ENCODE measurements around the gene PIERCE2.
"Not testable (repeated sequence)": the region's sequence is repeated elsewhere in the genome, so short reads cannot be mapped to it uniquely, and the experiment has no call there.

The PIERCE2 gene, protein sequence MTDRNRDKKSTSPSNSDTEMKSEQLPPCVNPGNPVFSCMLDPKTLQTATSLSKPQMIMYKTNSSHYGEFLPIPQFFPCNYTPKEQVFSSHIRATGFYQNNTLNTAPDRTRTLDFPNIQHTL

DNA sequence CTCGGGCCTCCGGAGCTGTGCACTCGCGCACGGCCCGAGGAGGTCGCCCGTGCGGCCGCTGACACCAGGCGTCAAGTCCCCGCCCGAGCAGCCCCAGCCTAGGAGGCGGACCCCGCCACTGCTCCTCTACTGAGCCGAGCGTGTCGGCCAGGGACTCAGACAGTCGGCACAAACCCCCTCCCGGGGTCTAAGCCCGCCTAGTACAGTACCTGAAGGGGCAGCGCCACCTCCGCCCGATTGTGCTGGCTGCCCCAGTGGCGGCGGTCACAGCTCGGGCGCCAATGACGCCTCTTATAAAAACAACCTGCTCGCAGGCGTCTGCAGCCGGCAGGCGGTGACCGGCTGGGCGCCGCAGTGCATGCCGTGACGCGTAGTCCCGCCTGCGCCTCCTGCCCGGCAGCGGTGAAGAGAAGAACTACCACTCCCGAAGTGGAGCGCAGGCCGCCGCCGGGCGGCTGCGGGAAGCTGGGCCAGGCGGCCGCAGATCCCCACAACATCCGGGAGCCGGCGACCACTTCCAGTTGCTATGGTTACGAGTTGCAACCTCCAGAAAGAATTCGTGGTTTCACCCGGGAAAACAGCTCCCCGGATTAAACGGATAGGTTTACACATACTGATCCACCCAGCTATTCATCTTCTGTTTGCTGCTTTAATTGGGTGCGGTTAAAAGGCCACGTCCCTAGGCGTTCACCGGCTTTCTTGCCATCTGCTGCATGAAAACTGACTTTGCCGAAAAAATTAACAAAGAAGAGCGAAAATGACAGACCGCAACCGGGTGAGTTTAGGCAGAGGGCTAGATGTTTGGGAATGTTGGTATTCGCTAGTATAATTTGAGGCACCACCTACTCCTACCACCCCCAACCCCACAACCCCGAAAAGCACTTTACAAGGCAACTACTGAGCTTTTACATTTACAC lies at the start of gene PIERCE2, which contains the start of gene CCPG1:
TSS of gene PIERCE2 (plus strand) at position 484 of the 917 bp plus-strand sequence. CDS start at position 758, 274 bp downstream.
TSS of gene CCPG1 (minus strand) at position 348 of the 917 bp plus-strand sequence. CDS start 18,935 bp downstream, outside the sequence.
- DNase-seq (ENCODE audit: low spot score) = peak; percentile 97

DNA sequence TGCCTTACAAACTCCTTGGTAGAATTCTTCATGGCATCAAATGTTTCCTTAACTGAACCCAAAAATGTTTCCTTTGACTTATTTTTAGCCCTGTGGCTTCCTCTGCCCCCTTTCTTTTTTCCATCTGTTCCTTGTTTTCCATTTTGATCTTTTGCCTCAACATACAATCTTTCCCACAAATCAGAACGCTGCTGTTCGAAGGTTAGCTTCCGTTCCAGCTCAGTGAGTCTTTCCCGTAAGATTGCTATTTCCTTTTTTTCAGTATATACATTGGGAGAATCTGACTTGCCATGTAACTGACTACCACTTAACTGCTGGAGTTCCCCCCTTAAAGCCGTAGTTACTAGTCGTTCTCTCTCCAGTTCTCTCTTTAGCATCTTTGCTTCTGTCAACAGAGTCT lies 48.0 kb upstream of the PIERCE2 start:
- DNase-seq (ENCODE audit: low spot score) = no peak

DNA sequence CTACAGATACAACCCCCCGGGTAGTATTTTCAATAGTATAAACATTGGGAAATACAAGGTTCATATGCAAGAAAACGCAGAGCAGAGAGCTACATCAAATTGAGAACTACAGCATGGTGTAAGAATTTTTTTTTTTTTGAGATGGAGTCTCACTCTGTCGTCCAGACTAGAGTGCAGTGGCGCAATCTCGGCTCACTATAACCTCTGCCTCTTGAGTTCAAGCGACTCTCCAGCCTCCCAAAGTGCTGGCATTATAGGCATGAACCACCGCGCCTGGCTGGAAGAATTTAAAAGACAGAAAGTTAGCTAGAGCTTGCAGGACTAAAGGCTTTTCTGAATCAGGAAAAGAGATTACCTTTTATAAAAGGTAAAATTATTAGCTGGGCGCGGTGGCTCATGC lies 47.2 kb upstream of the PIERCE2 start:
- DNase-seq (ENCODE audit: low spot score) = no peak

DNA sequence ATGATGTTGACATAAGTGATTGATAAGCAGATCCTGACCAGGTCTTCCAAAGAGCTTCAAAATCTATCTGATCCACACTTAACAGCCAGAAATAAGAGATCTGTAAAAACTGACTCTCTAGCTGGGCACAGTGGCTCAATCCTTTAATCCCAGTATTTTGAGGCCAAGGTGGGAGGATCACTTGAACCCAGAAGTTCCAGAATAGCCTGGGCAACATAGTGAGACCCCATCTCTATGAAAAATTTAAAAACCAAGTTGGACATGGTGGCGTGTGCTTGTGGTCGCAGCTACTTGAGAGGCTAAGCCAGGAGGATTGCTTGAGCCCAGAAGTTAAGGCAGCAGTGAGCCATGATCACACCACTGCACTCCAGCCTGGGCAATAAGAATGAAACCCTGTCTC lies 45.7 kb upstream of the PIERCE2 start:
- no peak for DNase-seq (ENCODE audit: low spot score)

DNA sequence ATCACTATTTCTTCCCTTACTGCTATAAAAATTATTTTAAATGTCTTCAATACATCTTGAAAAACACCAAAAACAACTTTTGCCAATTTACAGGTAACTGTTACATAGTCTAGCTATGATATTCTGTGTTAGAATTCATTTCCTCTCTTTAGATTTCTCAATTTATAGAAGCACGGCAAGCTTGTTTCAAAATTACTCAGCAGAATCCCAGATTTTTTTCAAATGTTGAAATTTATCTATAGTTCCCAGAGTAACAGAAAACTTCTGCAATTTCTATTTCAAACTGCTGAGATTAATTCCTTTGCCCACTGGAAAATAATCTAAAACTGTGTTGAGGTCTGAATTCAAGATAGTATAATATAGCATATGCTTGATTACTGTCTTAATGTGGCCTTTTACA lies 41.3 kb upstream of the PIERCE2 start:
- DNase-seq (ENCODE audit: low spot score) = no peak

DNA sequence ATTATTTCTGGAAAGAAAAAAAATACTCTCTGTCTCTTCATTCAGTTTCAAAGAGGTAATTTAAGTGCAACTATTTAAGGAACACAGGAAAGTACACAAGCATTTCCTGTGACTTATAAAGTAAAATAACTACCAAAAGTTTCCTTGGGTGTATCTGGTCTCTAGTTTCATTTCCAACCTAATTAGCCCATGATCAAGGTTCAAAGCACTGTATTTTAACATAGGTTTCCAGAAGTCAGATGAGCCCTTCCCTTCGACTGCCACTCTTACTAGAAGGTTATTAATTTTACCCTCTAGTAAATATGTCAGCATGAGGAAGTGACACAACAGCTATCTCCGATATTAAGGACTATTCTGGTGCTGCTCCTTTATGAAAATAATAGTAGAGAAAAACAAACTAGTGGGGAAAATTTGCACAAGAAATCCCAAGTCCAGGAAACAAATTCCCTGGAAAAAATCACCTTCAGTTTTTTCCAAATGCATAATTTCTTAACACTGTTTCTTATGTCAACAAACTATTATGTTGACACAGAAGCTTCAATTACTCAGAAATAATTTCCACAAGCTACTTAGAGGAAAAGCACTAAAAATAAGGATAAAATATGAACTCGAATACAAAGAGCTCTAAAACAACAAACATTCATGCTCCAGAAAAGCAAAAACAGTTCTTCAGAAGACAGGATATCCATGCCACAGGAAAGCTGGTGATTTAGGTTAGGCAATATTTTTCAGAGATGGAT lies 35.4 kb upstream of the PIERCE2 start:
- no peak for DNase-seq (ENCODE audit: low spot score)

DNA sequence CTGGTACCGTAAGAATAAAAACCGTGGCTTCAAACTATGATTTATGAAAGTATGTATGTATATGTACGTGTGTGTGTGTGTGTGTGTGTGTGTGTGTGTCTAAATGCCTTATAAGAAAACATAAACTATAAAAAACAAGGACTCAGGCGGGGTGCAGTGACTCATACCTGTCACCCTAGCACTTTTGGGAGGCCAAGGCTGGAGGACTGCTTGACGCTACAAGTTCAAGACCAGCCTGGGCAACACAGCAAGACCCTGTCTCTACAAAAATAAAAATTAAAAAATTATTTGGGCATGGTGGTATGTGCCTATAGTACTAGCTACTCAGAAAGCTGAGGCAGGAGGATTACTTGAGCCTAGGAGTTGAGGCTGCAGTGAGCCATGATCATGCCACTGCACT lies 29.2 kb upstream of the PIERCE2 start:
- DNase-seq (ENCODE audit: low spot score) = no peak

DNA sequence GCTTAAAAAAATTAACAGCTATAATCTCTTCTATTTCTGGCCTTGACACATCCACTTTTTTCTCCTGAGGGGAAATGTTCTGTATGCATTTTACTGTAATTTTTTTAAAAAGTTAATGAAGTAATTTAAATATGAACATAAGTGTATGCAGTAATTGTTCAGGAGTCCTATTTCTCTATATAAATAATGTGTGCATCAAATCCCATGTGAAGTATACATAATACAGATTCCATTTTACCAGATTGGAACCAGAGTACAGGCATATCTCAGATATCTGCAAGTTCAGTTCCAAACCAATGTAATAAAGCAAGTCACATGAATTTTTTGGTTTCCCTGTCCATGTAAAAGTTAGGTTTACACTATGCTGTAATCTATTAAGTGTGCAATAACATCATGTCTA lies 26.7 kb upstream of the PIERCE2 start:
- no peak for DNase-seq (ENCODE audit: low spot score)

DNA sequence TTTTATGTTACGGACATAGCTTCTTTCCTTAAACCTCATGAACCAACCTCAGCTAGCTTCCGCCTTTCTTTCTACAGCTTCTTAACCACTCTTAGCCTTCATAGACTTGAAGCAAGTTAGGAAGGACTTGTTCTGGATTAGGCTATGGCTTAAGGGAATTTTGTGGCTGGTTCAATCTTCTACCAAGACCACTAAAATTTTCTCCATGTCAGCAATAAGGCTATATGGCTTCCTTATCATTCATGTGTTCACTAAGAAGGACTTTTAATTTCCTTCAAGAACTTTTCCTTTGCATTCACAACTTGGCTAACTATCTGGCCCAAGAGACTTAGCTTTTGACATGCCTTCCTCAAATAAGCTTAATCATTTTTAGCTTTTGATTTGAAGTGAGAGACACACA lies 24.6 kb upstream of the PIERCE2 start:
- no peak for DNase-seq (ENCODE audit: low spot score)

DNA sequence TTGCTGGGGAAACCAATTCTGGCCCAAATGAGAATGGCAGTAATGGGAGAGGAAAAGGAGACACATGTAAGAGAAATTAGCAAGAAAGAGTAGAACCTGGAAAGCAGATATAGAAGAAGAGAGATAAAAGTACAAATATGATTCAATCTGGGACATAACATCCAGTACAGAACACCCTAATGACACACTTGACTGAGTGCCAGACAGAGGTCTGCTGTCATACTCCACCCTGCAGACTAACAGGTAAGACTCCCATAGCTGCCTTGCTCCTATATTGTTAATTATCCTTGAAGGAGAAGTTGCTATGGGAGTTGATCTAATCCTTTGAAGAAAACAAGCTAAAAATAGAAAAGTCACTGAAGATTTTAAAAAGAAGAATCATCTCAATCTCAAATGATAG lies 21.3 kb upstream of the PIERCE2 start:
- no peak for DNase-seq (ENCODE audit: low spot score)

DNA sequence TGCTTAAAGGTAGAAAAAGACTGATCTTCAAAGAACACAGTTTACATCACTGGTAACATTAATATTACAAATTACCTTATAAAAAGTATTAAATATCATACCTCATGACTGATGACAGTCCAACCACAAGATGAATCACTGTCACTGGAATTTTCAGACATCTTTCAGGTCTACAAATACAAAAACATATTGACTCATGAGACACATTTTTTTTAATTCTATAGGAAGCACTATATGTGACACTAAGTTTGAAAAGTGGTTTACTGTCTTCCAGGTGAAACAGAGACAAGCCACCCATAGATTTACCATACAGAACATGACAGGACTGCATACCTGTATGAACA lies 19.1 kb upstream of the PIERCE2 start:
- DNase-seq (ENCODE audit: low spot score) = peak; percentile 22

DNA sequence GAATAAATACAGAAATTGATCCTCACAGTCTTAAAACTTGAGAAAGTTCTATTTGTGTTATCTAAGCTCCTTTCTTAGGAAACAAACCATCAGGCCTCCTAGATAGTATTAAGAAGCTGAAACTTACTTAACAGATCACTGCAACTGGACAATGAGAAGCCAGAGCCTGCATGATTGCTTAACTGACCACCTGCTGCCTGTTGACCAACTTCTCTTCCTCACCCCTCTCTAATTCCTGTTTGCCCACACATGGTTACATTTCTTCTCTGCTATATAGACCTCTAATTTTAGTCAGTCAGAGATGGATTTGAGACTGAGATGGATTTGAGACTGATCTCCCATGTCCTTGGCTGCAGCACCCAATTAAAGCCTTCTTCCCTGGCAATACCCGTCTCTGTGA lies 13.6 kb upstream of the PIERCE2 start:
- no peak for DNase-seq (ENCODE audit: low spot score)

DNA sequence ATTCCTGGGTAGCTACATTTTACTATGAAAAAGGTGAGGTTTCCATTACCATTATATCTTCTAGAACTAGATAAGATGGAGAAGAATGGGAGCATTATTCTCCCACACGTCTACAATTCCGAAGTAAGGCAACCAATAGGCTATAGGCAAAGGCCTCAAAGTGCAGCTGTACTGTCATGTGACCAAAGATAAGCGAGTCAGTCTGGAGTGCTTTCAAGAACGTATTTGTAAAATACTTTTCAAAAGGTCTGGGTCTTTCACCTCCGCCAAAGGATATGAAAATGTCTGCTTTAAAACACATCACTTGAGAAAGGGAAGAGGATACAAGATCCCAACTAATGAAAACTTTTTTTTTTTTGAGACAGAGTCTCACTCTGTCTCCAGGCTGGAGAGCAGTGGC lies 10.1 kb upstream of the PIERCE2 start:
- no peak for DNase-seq (ENCODE audit: low spot score)

DNA sequence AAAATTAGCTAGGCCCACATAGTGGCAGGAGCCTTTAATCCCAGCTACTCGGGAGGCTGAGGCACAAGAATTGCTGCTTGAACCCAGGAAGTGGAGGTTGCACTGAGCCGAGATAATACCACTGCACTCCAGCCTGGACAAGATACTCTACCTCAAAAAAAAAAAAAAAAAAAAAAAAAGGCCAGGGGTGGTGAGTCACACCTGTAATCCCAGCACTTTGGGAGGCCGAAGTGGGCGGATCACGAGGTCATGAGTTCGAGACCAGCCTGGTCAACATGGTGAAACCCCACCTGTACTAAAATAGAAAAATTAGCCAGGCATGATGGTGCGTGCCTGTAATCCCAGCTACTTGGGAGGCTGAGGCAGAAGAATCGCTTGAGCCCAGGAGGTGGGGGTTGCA lies 8.2 kb upstream of the PIERCE2 start:
- DNase-seq (ENCODE audit: low spot score) = not testable (repeated sequence)

DNA sequence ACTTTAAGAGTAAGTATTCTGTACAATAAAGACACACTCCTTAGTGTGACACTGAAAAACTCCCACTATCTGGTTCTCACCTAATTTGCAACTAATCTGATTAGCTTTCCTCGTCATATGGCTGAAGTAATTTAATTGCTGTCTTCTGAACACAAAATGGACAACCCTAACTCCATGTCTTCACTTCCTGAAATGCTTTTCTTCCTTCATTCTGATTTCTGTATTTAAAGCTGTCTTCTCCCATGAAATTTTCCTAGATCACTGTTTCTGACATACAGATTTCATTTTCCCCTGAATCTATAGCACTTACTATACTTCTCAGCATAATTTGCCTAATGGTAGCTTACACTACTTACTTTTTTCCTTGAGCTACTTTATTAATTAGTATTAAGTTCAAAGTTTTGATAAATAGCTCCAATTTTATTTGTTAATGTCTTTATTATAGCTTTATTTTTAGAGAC lies 6.5 kb upstream of the PIERCE2 start:
- DNase-seq (ENCODE audit: low spot score) = no peak

DNA sequence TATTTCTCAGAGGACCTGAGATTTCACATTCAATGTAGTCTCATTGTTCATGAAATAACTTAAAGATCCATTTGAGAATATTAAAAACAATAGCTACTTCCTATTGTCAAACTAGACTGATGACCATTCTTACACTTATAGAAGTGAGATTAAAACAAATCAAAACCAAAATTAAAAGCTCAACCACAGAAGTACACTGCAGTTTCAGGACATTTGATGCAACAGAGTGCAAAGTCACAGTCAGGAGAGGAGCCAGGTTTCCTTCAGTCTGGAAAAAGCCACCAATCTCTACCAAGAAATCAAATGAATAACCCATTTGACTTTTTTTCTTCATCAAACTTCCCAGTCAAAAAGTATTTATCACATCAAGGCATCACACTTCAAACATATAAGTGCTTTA lies 5.6 kb upstream of the PIERCE2 start:
- no peak for DNase-seq (ENCODE audit: low spot score)

DNA sequence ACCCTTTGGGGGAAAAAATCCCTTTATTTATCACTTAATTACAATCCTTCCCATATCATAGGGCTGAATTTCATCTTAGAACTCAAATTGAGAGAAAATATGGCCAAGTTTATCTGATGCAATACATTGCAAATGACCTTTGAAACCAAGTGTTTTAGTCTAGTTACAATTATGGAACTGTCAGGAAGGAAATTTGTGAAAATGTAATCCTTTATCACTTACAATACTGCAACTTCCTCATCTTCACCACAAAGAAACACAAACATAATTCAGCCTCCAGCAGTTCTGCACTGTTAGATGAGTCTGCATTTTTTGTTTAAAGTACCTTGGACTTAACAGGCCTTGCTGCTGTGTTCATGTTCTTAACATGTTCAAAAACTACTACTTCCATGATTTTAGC lies 4.8 kb upstream of the PIERCE2 start:
- peak; percentile 9 for DNase-seq (ENCODE audit: low spot score)

DNA sequence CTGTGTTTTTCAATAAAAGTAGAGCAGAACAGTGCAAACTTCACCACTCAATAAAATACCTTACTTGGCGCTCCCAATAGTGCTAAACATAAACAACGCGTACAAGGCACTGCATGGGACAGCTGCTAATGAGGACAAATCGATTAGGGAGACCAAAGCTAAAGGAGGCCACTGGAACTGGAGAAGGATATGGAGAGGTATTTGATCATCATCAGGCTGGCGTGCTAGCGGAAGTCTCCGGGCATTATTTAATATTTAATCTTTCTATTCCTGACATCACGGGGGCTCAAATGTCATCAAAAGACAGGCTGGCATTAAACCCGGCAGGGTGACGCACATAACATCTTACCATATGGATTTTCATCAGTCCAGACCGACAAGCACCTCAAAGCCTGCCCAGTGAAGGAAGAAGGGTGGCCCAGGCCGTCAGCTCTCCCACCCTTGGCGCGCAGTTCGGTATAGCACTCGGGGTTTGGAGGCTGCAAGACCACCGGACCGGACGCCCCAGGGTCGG lies 740 bp upstream of the PIERCE2 start:
- DNase-seq (ENCODE audit: low spot score) = no peak

DNA sequence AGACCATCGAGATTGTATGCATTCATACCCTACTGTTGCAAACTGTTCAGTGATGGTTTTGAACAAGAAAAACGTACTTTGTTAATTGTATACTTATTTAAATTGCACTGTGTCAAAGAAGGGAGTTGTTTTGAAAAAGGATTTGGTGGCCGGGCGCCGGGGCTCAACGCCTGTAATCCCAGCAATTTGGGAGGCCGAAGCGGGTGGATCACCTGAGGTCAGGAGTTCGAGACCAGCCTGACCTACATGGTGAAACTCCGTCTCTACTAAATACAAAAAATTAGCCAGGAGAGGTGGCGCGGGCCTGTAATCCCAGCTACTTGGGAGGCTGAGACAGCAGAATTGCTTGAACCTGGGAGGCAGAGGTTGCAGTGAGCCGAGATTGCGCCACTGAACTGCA lies 681 bp downstream of the PIERCE2 start:
- DNase-seq (ENCODE audit: low spot score) = not testable (repeated sequence)

DNA sequence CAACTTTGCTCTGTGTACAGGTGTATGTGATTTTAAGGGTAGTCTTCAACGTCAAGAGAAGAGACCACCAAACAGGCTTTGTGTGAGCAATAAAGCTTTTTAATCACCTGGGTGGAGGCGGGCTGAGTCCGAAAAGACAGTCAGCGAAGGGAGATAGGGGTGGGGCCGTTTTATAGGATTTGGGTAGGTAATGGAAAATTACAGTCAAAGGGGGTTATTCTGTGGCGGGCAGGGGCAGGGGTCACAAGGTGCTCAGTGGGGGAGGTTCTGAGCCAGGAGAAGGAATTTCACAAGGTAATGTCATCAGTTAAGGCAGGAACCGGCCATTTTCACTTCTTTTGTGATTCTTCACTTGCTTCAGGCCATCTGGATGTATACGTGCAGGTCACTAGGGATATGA lies 9.4 kb downstream of the PIERCE2 start:
- DNase-seq (ENCODE audit: low spot score) = not testable (repeated sequence)

DNA sequence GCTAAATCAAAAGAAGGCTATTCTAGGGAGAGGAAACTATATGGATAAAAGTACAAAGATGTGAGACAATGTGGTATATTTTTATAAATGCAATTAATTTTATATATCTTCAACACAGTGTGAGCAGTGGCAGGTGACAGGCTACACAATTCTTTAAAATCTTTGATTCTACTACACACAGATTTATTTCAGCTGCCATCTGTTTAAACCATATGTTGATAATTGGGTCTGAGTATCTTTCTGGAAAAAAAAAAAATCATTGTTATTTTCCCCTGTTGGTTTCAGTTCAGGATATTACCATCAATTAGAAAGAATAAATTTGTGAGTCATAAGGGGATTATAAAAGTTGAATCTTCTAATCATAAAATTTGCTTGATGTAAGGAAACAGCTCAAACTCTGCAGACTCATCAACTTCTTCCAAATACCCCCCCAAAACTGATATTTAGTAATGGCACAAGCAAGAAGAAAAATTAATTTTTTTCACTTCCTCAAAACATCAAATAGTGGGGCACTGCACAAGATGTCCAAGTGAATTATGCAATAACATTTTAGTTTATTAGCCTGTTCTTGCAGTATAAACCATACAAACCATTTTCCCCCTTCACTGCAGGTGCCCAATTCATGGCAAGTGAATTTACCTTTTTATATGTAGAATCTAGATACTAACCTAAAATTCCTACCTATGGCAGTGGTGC lies 12.0 kb downstream of the PIERCE2 start:
- DNase-seq (ENCODE audit: low spot score) = no peak

DNA sequence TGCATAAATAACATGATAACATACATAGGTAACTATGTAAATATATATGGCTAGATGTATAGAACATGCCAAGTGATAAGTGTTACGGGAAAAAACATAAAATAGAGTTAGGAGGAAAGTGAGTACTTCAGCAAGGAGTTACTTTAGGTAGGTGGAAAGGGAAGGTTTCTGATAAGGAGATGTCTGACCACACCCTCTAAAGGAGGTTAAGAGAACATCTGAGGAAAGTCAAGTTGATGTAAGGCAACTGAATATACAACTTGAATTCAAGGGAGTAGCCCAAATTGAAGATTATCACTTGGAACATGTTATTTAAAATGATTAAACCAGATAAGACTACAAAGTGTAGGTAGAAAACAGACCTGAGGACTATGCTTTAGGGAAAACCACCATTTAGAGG lies 13.8 kb downstream of the PIERCE2 start:
- DNase-seq (ENCODE audit: low spot score) = no peak

Data from AG08396 (cell line).